ENCODE measurements around the gene NDUFA1.
"Not testable (repeated sequence)": the region's sequence is repeated elsewhere in the genome, so short reads cannot be mapped to it uniquely, and the experiment has no call there.

NDUFA1 gene

DNA sequence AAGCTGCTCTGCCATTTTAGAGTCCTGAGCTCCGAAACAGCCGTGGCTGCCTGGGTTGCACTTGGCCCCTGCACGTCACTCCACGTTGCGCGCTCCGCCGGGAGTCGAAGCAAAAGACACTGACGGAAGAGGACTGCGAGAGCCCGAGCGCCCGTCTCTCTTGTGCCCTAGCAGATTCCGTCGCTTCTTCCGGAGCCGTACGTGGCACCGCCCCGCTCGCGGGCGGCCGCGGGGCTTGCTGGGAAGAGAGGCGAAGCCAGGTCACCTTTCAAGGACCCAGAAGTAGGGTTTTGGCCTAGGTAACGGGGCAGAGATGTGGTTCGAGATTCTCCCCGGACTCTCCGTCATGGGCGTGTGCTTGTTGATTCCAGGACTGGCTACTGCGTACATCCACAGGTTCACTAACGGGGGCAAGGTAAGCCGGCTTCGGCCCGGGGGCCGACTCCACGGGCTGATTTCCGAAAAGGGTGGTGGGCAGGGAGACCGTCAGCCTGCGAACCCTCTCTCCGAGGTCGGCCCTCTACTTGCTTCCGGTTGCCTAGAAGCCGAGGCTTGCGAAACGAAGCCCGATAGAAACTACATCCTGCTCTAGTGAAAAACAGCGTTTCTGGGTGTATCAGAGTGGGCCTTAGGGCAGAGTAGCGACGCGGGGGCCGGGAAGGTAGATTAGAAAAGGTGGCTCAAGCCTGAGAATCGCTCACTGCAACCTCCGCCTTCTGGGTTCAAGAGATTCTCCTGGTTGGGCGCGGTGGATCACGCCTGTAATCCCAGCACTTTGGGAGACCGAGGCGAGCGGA is at the start of gene NDUFA1, which contains the start of gene RNF113A:
Gene NDUFA1 (plus strand): TSS at position 234 of the 797 bp plus-strand sequence. CDS start 80 bp downstream, at position 314.
Gene RNF113A (minus strand): TSS at position 135 of the 797 bp plus-strand sequence. CDS start 120 bp downstream, at position 15.
- DNase-seq (ENCODE audit: low read depth) = peak; percentile 70

DNA sequence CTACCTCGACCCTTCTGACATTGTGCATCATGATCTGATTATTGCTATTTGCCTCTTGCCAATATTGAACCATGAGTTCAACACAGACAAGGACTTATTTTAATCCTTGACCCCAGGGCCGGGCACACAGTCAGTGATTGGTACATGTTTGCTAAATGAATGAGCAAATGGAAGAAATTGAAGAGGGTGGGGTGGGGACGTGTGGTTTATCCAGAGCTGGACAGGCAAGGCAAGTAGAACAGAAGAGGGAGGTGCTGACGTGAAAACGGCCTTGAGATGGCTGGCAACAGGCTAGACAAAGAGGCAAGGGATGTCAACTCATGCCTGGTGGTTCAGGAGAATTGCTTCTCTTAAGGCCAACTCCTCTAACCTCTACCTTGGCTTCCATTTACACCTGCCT is 47.4 kb upstream of the NDUFA1 start:
- DNase-seq (ENCODE audit: low read depth) = not testable (repeated sequence)

DNA sequence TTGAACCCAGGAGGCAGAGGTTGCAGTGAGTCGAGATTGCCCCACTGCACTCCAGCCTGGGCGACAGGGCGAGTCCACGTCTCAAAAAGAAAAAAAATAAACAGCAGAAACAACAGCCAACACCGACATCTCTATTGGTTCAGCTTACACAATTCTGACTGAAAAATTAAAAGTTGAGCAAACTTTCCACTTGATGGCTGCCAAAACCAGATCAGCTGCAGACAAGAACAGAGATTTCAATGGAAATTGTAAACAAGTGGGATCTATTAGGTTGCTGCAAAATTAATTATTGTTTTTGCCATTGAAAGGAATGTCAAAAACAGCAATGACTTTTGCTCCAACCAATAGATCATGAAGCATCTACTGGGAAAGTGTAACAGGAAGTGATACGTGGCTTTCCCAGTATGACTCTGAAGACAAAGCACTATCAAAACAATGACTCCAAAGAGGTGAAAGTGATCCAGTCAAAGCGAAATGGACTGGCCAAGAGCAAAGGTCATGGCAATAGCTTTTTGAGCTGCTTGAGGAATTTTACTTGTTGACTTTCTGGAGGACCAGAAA is 45.2 kb upstream of the NDUFA1 start:
- no peak for DNase-seq (ENCODE audit: low read depth)

DNA sequence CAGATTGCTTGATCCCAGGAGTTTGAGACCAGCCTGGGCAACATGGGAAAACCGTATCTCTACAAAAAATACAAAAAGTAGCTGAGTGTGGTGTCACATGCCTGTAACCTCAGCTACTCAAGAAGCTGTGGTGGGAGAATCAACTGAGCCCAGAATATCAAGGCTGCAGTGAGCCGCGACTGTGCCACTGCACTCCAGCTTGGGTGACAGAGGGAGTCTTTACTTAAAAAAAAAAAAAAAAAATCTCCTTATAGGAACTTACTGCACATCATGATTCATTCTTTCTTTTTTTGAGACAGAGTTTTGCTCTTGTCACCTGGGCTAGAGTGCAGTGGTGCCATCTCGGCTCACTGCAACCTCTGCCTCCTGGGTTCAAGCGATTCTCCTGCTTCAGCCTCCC is 43.2 kb upstream of the NDUFA1 start:
- no peak for DNase-seq (ENCODE audit: low read depth)

DNA sequence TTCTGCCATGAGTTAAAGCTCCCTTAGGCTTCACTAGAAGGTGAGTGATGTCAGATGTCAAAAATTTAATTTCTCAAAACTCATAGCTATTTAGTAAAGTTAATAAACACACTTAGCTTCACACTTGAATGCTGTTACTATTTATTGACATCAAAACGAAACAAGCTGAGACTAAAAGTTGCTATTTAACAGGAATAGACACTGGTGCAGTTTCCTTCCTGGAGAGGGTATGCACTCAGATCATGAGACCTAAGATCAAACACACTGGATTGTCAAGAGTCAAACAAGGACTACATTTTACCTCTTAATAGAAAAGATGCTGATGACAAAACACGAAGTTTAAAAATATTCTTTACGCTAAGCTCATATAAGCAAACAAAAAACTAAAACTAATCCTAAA is 37.7 kb upstream of the NDUFA1 start:
- no peak for DNase-seq (ENCODE audit: low read depth)

DNA sequence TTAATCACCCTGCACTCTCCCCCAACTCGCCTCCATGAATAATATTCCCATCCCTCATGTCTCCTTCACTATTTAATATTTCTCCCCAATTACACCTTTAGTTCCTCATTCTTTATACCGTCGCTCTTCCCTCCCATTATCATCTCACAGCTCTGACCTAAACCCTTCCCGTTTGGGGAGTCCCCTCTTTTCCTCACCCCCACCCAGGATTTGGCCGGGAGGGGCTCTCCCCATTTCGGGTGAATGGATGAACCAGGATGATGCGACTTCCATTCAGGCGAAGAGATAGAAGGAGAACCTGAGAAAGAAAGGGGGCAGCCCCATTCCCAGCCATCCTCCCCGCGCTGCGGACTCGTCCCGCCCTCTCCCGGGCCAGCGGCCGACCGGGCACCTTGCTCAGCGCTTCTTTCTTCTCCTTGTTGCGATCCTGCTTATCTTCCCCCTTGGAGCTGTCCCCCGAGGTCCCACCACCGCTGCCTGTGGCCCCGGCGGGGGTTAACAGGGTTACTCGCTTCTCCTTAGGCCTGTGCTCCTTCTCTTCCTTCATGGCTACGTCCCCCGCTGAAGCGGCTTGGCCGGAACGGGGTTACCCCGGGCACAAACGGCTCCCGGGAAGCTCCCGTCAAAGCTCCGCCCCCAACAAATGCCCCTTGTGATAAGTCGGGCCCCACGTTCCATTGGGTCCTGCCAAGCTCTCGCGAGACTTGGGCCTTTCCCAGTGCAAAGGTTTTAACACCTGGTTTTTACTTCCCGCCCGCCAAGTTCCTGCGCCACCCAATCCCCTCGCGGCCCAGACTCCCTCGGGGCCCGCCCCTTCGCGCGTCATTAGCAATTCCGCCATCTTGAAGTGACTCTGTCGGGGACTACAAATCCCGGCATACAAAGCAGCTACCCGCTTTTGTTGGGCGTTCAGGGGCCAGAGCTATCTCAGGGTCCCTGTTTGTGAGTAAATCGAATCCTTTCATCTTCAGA is 19.0 kb upstream of the NDUFA1 start, which contains the start of gene UPF3B:
Gene UPF3B (minus strand): TSS at position 582 of the 972 bp plus-strand sequence. CDS start 35 bp downstream, at position 547.
- peak; percentile 86 for DNase-seq (ENCODE audit: low read depth)

DNA sequence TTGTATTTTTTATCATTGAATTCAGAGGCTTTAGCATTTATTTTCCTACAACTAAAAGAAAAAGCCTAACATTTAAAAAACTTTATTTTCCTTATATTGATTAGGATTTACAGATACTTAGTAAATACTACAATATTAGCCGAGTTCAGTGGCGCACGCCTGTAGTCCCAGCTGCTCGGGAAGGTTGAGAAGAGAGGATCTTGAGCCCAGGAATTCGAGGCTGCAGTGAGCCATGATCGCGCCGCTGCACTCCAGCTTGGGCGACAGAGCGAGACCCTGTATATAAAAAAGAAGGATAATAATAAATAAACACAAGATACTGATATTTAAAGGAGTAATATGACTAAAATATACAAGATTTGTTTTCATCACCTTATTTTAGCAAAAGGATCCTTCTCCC is 18.2 kb upstream of the NDUFA1 start:
- no peak for DNase-seq (ENCODE audit: low read depth)

DNA sequence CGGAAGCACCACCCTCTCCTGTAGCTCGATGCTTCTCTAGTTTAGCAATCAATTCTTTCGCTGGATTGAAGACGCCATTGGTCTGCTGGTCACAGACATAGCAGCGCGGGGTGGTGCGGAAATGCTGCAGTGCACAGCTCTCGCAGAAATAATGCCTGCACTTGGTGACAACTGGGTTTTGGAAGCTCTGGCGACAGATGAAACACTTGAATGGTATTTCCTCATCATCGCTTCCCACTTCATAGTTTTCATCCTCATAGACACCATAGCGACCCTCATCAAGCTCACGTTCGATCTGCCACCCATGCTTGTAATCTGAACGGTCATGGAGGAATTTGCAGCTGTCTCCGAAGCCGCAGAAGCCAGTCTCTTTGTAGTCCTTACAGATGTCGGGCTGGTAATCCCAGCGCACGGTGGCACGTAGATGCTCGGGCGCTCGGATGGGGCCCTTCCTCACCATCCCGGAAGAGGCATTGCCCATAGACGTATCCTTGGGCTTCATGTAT is 953 bp upstream of the NDUFA1 start:
- DNase-seq (ENCODE audit: low read depth) = no peak

DNA sequence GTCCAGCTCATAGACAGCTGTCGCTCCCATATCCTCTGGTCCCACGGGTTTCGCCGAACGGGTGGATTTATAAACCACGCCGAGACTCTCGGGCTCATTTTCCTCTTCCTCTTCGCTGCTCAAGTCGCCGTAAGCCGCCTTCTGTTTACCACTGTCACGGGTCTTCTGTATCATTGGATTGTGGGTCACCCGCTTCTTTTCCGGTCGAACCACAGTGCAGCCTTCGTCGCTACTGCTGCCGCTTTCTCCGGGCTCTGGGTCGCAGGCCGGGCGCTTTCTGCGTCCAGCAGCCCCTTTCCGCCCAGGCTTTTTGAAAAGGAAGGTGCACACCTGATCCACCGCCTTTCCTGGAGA is 410 bp upstream of the NDUFA1 start:
- no peak for DNase-seq (ENCODE audit: low read depth)

DNA sequence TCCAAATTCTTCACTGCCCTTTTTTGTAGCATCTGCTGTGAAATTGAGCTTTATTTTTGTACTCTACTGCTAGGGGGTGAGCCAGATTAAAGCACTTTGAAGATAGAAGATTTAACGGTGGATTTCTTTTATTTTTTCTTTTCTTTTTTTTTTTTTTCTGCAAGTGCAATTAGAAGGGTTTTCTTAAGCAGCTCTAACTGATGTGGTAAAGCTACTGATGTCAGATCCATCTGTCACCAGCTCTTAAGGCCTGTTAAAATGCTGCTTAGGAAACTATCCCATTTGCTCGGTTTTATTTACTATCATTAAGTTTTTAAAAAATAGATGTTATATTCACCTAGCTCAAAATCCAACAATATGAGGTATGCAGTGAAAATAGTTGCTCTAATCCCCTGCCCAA is 7.1 kb downstream of the NDUFA1 start:
- DNase-seq (ENCODE audit: low read depth) = no peak

DNA sequence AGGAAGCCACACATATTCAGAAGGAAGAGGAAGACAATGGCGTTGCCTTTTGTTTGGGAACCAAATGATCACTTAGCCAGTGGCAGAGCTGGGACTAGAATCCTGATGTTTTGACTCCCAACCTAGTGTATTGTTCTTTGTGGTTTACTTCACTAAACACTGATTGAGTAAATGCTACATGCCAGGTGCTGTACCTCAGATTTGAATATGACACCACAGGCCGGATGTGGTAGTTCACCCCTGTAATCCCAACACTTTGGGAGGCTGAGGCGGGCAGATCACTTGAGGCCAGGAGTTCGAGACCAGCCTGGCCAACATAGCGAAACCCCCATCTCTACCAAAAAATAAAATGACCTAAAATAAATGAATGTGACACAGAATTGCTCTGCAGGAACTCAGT is 8.4 kb downstream of the NDUFA1 start:
- no peak for DNase-seq (ENCODE audit: low read depth)

DNA sequence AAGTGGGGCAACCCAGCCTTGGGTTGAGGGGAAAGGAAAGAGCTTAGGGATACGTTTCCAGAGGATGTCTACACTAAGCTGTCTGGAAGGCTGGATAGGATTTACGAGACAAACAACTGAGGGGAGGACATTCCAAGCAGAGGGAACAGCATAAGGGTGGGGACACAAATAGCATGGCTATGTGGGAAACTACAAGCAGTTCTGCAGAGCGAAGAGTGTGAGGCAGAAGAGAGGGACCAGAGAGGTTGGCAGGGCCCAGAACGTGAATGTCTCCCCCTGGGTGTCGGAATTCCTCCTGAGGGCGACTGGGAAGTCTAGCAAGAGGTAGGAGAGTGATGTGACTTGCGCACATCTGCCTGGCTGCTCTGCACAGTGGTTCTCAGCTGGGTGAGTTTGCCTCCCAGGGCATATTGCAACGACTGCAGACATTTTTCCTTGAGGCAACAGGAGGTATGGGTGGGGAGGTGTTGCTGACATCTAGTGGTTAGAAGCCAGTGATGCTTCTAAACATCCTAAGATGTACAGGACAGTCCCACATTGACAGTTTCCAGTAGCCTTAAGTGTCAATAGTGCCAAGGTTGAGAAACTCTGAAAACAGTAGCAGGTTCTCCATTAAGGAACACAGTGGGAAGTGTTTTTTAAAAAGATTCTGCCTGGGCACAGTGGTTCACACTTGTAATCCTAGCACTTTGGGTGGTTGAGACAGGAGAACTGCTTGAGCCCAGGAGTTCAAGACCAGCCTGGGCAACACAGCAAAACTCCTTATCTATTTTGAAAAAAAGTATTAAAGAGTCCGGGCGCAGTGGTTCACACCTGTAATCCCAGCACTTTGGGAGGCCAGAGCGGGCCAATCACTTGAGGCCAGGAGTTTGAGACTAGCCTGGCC is 9.2 kb downstream of the NDUFA1 start:
- no peak for DNase-seq (ENCODE audit: low read depth)

DNA sequence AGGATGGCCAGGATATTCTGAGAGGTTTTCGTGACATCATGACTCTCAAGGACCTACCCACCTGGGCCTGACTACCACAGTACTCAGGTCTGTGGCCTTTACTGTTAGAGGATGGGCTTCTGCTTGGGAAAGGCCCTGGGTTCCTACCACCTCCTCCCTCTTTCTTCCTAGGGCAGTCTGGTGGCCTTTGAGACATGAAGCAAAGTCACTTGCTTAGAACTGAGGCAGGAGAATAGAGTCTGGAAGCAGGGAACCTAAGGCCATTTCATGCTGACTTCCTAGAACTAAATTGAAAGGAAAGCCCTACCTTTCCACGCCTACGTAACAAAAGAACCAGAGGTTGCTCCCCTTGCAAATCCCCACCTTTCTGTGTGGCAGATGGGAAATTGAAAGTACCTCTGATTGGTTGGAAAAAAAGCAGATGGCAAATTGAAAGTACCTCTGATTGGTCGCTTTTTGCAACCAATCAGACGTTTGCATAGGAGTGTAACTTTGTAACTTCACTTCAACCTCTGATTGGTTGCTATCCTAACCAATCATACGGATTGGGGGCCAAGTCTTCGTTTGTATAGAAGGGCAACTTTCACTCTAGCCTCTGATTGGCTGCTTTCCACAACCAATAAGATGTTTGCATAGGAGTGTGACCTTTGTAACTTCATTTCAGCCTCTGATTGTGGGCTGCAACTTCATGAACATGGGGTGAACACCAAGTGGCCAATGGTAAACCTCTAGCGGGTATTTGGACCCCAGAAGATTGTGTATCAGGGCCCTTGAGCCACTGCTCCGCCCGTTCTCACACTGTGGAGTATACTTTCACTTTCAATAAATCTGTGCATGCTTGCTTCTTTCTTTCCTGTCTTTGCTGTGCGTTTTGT is 14.2 kb downstream of the NDUFA1 start:
- no peak for DNase-seq (ENCODE audit: low read depth)

DNA sequence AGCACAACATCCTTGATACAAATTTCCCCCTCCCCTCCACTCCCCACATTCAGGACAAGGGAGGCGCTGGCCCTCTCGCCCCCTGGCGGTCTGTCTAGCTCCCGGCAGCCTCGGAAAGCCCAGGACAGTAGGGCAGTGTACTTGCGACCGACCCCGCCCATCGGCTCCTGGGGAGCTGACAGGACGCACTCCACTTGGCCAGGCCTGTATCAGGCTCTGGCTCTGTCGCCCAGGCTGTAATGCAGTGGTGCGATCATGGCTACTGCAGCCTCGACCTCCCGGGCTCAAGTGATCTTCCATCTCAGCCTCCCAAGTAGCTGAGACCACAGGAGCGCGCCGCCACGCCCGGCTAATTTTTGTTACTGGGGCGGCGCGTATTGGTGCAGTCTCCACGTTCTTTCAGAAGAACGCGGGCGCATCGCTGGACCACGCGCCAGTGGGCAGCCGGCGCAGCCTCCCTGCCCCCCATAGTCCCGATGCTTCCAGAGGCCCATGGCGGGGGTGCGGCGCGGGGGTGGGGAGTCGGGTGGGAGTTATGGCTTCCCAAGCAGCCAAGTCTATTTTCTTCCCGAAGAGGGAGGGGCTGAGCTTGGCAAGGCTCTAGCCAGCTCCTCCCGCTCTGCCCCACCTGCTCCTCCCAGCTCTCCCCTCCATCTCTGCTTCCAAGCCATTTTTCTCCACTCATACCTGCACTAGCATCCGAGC is 16.2 kb downstream of the NDUFA1 start:
- DNase-seq (ENCODE audit: low read depth) = peak; percentile 28

DNA sequence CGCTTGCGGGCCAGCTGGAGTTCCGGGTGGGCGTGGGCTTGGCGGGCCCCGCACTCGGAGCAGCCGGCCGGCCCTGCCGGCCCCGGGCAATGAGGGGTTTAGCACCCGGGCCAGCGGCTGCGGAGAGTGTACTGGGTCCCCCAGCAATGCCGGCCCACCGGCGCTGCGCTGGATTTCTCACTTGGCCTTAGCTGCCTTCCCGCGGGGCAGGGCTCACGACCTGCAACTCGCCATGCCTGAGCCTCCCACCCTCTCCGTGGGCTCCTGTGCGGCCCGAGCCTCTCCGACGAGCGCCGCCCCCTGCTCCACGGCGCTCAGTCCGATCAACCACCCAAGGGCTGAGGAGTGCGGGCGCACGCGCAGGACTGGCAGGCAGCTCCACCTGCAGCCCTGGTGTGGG is 19.0 kb downstream of the NDUFA1 start:
- DNase-seq (ENCODE audit: low read depth) = not testable (repeated sequence)

DNA sequence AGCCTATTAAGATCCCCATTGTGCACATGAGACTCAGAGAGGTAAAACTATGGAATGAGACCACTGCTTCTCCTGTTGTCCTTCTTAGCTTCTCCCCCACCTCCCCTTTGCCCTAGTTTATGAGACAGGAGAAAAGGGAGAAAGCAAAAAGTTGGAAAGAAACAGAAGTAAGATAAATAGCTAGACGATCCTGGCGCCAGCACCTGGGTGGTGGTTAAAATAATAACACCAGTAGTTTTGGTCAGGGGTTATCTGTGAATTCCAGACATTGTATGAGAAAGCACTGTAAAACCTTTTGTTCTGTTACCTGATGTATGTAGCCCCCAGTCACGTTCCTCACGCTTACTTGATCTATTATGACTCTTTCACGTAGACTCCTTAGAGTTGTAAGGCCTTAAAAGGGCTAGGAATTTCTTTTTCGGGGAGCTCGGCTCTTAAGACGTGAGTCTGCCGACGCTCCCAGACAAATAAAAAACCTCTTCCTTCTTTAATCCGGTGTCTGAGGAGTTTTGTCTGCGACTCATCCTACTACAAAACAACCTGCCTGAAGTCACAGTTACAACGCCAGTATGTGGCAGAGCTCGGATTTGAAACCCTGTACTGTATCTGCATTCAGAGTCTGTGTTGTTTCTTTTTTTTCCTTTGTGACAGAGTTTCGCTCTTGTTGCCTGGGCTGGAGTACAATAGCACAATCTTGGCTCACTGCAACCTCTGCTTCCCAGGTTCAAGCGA is 20.5 kb downstream of the NDUFA1 start:
- DNase-seq (ENCODE audit: low read depth) = not testable (repeated sequence)

DNA sequence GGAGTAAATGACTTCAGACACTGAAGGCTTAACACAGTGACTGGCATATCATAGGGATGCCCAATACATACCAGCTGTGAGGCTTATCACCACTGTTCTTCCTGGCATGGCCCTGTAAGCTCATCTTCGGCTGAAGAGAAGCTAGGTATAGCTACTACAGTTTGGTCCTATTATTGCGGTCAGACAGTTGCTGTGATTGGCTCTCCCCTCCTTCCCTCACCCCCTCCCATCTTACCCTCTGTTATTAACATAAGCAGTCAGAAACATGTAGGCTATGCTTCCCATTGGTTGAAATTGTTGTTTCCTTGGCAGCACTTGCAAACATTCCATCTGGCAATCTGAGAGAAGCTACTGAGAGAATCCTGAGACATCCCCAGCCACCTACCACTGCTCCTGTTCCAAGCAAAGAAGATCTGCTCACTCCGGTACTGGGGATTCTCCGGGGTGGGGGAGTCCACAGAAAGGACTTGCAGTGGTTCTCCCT is 24.3 kb downstream of the NDUFA1 start, which contains the start of gene AKAP14:
Gene AKAP14 (plus strand): TSS at position 51 of the 484 bp plus-strand sequence. CDS start 7,331 bp downstream, outside the sequence.
- no peak for DNase-seq (ENCODE audit: low read depth)

DNA sequence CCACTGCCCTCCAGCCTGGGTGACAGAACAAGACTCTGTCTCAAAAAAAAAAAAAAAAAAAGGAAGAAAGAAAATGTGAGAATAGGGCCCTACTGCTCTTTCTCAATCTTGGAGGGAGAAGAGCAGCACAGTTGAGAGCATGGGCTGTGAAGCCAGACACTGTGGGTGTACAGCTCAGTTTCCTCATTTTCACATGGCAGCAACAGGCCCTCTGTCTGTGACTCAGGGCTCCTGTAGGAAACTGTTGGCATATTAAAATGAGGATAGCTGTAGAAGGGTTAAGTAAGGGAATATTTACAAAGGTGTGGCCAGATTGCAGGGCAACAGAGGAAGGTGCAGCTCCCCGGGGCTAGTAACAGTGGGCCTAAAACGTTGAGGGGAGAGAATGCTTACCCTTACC is 27.5 kb downstream of the NDUFA1 start:
- DNase-seq (ENCODE audit: low read depth) = no peak
